ENCODE data around the gene NPAS3.

NPAS3 gene

DNA sequence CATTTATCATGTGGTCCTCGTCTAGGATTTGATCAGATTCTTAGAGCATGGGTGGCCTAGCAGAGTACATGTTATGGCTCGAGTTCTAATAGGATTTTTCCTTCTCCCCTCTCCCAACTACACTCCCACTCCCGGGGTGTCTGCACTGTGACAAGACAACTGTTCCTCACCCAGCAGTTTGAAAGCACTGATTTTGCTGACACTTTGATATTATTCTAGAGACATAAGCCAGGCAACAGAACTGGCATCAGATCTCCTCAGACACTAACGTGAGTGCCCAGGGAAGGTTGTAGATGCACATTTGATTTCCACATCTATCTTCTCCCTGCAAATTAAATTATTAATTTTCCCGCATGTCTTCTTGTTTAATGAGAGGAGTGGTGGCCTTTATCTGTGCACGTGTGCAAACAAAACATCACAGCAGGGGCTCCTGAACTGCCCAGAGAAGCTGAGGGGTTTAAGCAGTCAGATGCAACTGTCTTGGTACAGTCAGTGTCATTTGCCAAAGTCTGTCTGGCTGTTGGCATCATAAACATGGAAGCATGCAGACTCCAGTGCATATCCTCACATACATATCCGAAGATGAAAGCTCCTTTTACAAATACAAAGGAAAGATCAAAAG, 491.8 kb downstream of the NPAS3 start:
- DNase-seq: no peak
- no peaks in the 10 kb centered on the region for H3F3A ChIP-seq (ENCODE audit: insufficient read depth, low read length)
- no peak overlapping the region for H3K4me3 ChIP-seq (ENCODE audit: low read length)
- H3K9ac ChIP-seq (ENCODE audit: low read length): no peak overlapping the region
- H4K20me1 ChIP-seq (ENCODE audit: insufficient read depth, low read length): no peaks in the 10 kb centered on the region
- no peaks in the 10 kb centered on the region for H3K4me1 ChIP-seq (ENCODE audit: low read length)
- H3K79me2 ChIP-seq (ENCODE audit: low read length): no peaks in the 10 kb centered on the region
- no peak overlapping the region for H3K4me2 ChIP-seq (ENCODE audit: low read depth, low read length)
- H3K9me3 ChIP-seq (replicated peaks; ENCODE audit: insufficient read depth, low read length): no peaks in the 10 kb centered on the region
- no peak overlapping the region for H2AFZ ChIP-seq (ENCODE audit: low read length)
- H3K27ac ChIP-seq (ENCODE audit: low read length): no peak overlapping the region
- no peaks in the 10 kb centered on the region for H3K9me2 ChIP-seq (replicated peaks; ENCODE audit: insufficient read depth, low read length)
- no peaks in the 10 kb centered on the region for H3K27me3 ChIP-seq (replicated peaks; ENCODE audit: insufficient read depth, low read length)
- no peak for TF ChIP-seq EZH2phosphoT487 (IDR thresholded peaks at IDR 0.05; ENCODE audit: low read length)
- TF ChIP-seq, protein P1, sequence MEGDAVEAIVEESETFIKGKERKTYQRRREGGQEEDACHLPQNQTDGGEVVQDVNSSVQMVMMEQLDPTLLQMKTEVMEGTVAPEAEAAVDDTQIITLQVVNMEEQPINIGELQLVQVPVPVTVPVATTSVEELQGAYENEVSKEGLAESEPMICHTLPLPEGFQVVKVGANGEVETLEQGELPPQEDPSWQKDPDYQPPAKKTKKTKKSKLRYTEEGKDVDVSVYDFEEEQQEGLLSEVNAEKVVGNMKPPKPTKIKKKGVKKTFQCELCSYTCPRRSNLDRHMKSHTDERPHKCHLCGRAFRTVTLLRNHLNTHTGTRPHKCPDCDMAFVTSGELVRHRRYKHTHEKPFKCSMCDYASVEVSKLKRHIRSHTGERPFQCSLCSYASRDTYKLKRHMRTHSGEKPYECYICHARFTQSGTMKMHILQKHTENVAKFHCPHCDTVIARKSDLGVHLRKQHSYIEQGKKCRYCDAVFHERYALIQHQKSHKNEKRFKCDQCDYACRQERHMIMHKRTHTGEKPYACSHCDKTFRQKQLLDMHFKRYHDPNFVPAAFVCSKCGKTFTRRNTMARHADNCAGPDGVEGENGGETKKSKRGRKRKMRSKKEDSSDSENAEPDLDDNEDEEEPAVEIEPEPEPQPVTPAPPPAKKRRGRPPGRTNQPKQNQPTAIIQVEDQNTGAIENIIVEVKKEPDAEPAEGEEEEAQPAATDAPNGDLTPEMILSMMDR (IDR thresholded peaks at IDR 0.05; ENCODE audit: low read length): no peak
- no peak for TF ChIP-seq EZH2 (optimal IDR thresholded peaks at IDR 0.05; ENCODE audit: low read depth, low read length)
- no peaks in the 10 kb centered on the region for H3K36me3 ChIP-seq (replicated peaks; ENCODE audit: insufficient read depth, low read length)

DNA sequence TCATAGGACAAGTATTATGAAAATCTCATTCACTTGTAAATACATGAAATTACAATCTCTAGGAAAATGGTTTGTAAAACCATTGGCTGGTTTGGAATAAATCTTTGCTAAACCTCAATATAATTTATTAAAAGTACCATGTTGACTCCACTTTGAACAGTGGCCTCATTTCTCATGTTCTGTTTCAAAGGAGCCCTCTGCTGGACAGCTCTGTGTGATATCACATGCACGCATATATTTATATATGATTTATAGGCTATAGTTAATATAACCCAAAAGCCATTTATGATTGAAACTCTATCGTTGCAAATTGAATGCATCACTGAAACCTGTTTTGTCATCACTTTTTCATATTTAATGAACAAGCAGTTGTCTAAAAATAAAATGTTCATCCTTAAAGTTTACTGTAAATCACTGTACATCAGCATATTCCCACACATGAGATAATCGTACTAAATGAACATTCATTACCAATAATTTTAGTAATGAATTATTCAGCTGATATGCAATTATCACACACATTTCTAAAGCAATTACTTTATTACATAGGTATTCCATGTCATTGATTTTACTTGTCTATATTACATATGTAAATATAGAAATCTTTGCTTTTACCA, 493.8 kb downstream of the NPAS3 start:
- H2AFZ ChIP-seq (ENCODE audit: low read length): no peak overlapping the region
- TF ChIP-seq EZH2 (optimal IDR thresholded peaks at IDR 0.05; ENCODE audit: low read depth, low read length): no peak
- TF ChIP-seq, protein P1 (IDR thresholded peaks at IDR 0.05; ENCODE audit: low read length): peak; percentile 18; the same call in 1 of the 2 replicates
- TF ChIP-seq EZH2phosphoT487 (IDR thresholded peaks at IDR 0.05; ENCODE audit: low read length): no peak
- DNase-seq: peak; percentile 9
- H3K79me2 ChIP-seq (ENCODE audit: low read length): no peaks in the 10 kb centered on the region
- H3F3A ChIP-seq (ENCODE audit: insufficient read depth, low read length): no peaks in the 10 kb centered on the region
- no peaks in the 10 kb centered on the region for H3K9me2 ChIP-seq (replicated peaks; ENCODE audit: insufficient read depth, low read length)
- no peaks in the 10 kb centered on the region for H3K27me3 ChIP-seq (replicated peaks; ENCODE audit: insufficient read depth, low read length)
- H3K36me3 ChIP-seq (replicated peaks; ENCODE audit: insufficient read depth, low read length): no peaks in the 10 kb centered on the region
- no peaks in the 10 kb centered on the region for H3K4me1 ChIP-seq (ENCODE audit: low read length)
- H3K27ac ChIP-seq (ENCODE audit: low read length): no peak overlapping the region
- no peaks in the 10 kb centered on the region for H3K9me3 ChIP-seq (replicated peaks; ENCODE audit: insufficient read depth, low read length)
- no peak overlapping the region for H3K4me2 ChIP-seq (ENCODE audit: low read depth, low read length)
- H4K20me1 ChIP-seq (ENCODE audit: insufficient read depth, low read length): no peaks in the 10 kb centered on the region
- no peak overlapping the region for H3K4me3 ChIP-seq (ENCODE audit: low read length)
- H3K9ac ChIP-seq (ENCODE audit: low read length): no peak overlapping the region

DNA sequence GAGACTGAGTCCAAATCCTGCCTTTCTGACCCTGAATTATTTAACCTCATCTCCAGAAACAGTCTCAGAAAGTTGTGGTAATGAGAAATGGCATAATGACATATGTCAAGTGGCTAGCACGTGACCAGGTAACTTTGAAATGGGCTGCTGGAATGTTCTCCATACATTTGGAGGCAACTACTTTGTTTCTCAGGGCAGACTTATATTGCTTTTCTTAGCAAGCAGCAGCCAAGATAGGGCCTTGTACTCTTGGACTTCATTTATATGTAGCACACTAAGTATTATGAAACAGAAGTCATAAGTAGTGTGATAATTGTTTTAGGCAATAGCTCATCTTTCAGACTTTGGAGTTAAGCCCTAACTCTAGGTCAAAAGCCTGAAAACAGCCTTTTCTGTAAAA, 494.7 kb downstream of the NPAS3 start:
- Histone ChIP-seq H3K79me2 (ENCODE audit: low read length) (no peaks in the 10 kb centered on the region), H3K9me3 (replicated peaks; ENCODE audit: insufficient read depth, low read length) (no peaks in the 10 kb centered on the region)
- TF ChIP-seq, protein P1 (IDR thresholded peaks at IDR 0.05; ENCODE audit: low read length): no peak
- no peak for TF ChIP-seq EZH2 (optimal IDR thresholded peaks at IDR 0.05; ENCODE audit: low read depth, low read length)
- no peak for TF ChIP-seq EZH2phosphoT487 (IDR thresholded peaks at IDR 0.05; ENCODE audit: low read length)

More for the DNA sequence above, 494.7 kb downstream of the NPAS3 start:
- Histone ChIP-seq H3K9me2 (replicated peaks; ENCODE audit: insufficient read depth, low read length) (no peaks in the 10 kb centered on the region), H2AFZ (ENCODE audit: low read length) (no peak overlapping the region), H3K4me3 (ENCODE audit: low read length) (no peak overlapping the region), H3K36me3 (replicated peaks; ENCODE audit: insufficient read depth, low read length) (no peaks in the 10 kb centered on the region), H3K9ac (ENCODE audit: low read length) (no peak overlapping the region), H3K4me1 (ENCODE audit: low read length) (no peaks in the 10 kb centered on the region), H4K20me1 (ENCODE audit: insufficient read depth, low read length) (no peaks in the 10 kb centered on the region), H3F3A (ENCODE audit: insufficient read depth, low read length) (no peaks in the 10 kb centered on the region), H3K4me2 (ENCODE audit: low read depth, low read length) (no peak overlapping the region), H3K27ac (ENCODE audit: low read length) (no peak overlapping the region), H3K27me3 (replicated peaks; ENCODE audit: insufficient read depth, low read length) (no peaks in the 10 kb centered on the region)
- DNase-seq: no peak
